Measurements from ENCODE around the gene TPK1.

The TPK1 gene

DNA sequence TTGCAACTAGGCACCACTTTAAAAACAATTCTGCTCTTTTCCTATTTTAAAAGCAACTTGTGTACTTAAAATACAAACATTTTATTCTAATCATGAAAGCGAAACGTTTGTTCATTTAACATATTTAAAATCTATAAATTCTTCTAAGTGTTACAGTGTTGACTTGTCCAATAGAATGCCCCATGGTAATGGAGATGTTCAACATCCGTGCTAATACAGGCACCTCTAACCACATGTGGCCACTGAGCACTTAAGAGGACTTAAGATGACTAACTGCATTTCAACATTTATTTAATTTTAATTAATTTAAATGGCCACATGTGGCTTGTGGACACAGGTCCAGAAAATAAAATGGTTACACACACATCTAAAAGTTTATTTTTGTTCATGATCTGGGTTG lies 115.1 kb downstream of the TPK1 start:
- TF ChIP-seq, protein P1, sequence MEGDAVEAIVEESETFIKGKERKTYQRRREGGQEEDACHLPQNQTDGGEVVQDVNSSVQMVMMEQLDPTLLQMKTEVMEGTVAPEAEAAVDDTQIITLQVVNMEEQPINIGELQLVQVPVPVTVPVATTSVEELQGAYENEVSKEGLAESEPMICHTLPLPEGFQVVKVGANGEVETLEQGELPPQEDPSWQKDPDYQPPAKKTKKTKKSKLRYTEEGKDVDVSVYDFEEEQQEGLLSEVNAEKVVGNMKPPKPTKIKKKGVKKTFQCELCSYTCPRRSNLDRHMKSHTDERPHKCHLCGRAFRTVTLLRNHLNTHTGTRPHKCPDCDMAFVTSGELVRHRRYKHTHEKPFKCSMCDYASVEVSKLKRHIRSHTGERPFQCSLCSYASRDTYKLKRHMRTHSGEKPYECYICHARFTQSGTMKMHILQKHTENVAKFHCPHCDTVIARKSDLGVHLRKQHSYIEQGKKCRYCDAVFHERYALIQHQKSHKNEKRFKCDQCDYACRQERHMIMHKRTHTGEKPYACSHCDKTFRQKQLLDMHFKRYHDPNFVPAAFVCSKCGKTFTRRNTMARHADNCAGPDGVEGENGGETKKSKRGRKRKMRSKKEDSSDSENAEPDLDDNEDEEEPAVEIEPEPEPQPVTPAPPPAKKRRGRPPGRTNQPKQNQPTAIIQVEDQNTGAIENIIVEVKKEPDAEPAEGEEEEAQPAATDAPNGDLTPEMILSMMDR (IDR thresholded peaks at IDR 0.05; ENCODE audit: low read depth, low read length, missing control alignments) = no peak
- H3K4me3 ChIP-seq (replicated peaks; ENCODE audit: low read depth, low read length) = no peak overlapping the region
- DNase-seq (ENCODE audit: extremely low read depth, low read depth) = no peak

DNA sequence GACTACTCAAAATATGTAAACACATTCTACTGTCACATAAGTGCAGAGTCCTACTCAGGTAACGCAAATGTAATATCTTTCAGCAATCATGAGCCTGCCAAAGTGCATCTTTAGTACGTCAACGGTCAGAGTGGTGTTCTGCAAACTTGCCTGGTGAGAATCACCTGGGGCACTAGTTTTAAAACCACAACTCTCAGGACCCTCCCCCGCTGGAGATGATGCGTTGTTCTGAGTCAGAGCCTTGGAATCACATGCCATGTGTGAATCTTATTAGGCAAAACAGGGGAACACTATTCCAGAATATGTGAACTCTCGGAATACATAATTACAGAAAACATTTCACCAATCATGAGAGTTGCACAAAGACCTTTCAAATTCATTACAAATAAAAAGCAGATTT lies 115.7 kb downstream of the TPK1 start:
- no peak overlapping the region for H3K4me3 ChIP-seq (replicated peaks; ENCODE audit: low read depth, low read length)
- peak; percentile 14 for DNase-seq (ENCODE audit: extremely low read depth, low read depth)
- TF ChIP-seq, protein P1 (IDR thresholded peaks at IDR 0.05; ENCODE audit: low read depth, low read length, missing control alignments) = no peak

DNA sequence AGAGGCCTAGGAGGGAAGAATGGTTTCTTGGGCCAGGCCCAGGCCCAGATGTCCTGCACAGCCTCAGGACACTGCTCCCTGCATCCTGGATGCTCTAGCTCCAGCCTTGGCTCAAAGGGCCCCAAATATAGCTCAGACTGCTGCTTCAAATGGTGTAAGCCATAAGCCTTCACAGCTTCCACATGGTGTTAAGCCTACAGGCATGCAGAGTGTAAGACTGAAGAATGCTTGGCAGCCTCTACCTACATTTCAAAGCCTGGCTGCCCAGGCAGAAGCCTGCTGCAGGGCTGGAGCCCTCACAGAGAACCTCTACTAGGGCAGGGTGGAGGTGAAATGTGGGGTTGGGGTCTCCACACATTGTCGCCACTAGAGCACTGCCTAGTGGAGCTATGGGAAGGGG lies 118.1 kb downstream of the TPK1 start:
- H3K4me3 ChIP-seq (replicated peaks; ENCODE audit: low read depth, low read length) = no peak overlapping the region
- TF ChIP-seq, protein P1 (IDR thresholded peaks at IDR 0.05; ENCODE audit: low read depth, low read length, missing control alignments) = no peak
- no peak for DNase-seq (ENCODE audit: extremely low read depth, low read depth)

DNA sequence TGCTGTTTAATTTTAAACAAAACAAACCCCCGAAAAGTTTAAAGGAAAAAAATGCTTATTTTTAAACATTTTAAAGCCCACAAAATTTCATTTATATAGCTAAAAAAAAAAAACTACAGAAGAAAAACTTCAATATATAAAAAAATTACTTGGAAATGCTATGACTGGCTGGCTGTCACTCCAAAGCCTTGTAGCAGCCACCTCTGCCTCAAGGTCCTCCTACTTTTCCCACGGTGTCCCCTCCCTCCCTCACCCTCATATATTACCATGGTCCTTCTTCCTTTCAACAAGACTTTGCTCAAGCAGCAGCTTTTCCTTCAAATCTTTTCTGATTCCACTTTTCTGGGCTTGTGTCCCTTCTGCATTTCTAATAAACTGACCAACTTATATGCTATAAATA lies 122.0 kb downstream of the TPK1 start:
- H3K4me3 ChIP-seq (replicated peaks; ENCODE audit: low read depth, low read length) = no peak overlapping the region
- no peak for DNase-seq (ENCODE audit: extremely low read depth, low read depth)
- TF ChIP-seq, protein P1 (IDR thresholded peaks at IDR 0.05; ENCODE audit: low read depth, low read length, missing control alignments) = no peak

DNA sequence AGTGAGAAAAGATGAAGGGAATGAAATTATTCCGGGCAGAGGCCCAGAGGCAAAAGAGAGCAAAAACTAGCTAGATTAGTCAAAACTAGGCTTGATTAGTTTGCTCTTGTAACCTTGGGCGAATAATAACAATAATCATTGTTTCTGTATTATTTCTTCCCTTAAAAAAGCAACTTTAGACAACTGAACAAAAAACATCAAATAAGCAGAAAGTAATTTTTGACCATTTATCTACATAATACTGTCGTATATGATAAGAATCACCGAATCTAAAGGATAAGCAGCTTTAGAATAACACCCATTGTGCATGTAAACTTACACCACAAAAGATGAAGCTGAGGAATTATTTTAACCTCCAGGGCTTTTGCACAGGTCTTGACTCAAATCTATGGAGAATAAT lies 125.1 kb downstream of the TPK1 start:
- TF ChIP-seq, protein P1 (IDR thresholded peaks at IDR 0.05; ENCODE audit: low read depth, low read length, missing control alignments) = no peak
- no peak overlapping the region for H3K4me3 ChIP-seq (replicated peaks; ENCODE audit: low read depth, low read length)
- no peak for DNase-seq (ENCODE audit: extremely low read depth, low read depth)

DNA sequence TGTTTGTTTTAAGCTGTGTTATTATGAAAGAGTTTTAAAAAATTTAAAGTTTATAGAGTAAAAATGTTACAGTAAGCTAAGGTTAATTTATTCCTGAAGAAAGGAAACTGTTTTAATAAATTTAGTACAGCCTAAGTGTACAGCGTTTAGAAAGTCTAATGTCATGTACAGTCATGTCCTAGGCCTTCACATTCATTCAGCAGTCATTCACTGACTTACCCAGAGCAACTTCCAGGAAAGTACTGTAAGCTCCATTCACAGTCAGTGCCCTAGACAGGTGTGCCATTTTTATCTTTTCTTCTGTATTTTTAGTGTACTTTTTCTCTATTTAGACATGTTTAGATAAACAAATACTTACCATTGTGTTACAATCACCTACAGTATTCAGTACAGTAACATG lies 126.8 kb downstream of the TPK1 start:
- no peak overlapping the region for H3K4me3 ChIP-seq (replicated peaks; ENCODE audit: low read depth, low read length)
- DNase-seq (ENCODE audit: extremely low read depth, low read depth) = no peak
- TF ChIP-seq, protein P1 (IDR thresholded peaks at IDR 0.05; ENCODE audit: low read depth, low read length, missing control alignments) = no peak

DNA sequence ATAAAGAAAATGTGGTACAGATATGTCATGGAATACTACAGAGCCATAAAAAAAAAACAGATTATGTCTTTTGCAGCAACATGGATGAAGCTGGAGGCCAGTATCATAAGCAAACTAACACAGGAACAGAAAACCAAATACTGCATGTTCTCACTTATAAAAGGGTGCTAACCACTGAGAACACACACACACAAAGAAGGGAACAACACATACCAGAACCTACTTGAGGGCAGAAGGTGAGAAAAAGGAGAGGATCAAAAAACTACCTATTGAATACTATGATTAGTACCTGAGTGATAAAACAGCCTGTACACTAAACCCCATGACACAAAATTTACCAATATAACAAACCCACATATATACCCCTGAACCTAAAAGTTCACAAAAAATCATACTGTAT lies 144.6 kb downstream of the TPK1 start:
- no peak for DNase-seq (ENCODE audit: extremely low read depth, low read depth)
- TF ChIP-seq, protein P1 (IDR thresholded peaks at IDR 0.05; ENCODE audit: low read depth, low read length, missing control alignments) = no peak
- H3K4me3 ChIP-seq (replicated peaks; ENCODE audit: low read depth, low read length) = no peak overlapping the region

Data from HFF-Myc (cell line).